ENCODE data around the gene FADD. TPM values are rescaled to one million over a fixed set of nuclear protein-coding genes. Genes with fewer than 3 reads are reported as not detected.
A peak's percentile ranks its signal among the peaks of the same experiment; 100 is the strongest.

FADD gene
- total RNA-seq, 1 experiment from 2014 or later: 93.2 TPM

- in situ Hi-C loops (cut with HindIII; ENCODE audit: low pct_unique_long_range_greater_than_20kb, low sequenced_read_pairs): no loop called here
- DNase-seq (ENCODE audit: low read depth): no peak
These were observed 17.8 kb downstream of the FADD start for GRCh38 chr11:70220920-70221319.

- no peak for DNase-seq (ENCODE audit: low read depth)
- in situ Hi-C loops (cut with HindIII; ENCODE audit: low pct_unique_long_range_greater_than_20kb, low sequenced_read_pairs): no loop called here
These were observed 22.6 kb downstream of the FADD start for GRCh38 chr11:70225681-70226177.

- in situ Hi-C loops (cut with HindIII; ENCODE audit: low pct_unique_long_range_greater_than_20kb, low sequenced_read_pairs): no loop called here
- no peak for DNase-seq (ENCODE audit: low read depth)
These were observed 23.1 kb downstream of the FADD start for GRCh38 chr11:70226183-70226582.

GRCh38 chr11:70226967-70227366 is 23.9 kb downstream of the FADD start:
- in situ Hi-C loops (cut with HindIII; ENCODE audit: low pct_unique_long_range_greater_than_20kb, low sequenced_read_pairs): no loop called here
- DNase-seq (ENCODE audit: low read depth): no peak

GRCh38 chr11:70229737-70230136 is 26.6 kb downstream of the FADD start:
- in situ Hi-C loops (cut with HindIII; ENCODE audit: low pct_unique_long_range_greater_than_20kb, low sequenced_read_pairs): no loop called here
- no peak for DNase-seq (ENCODE audit: low read depth)

- DNase-seq (ENCODE audit: low read depth): no peak
- in situ Hi-C loops (cut with HindIII; ENCODE audit: low pct_unique_long_range_greater_than_20kb, low sequenced_read_pairs): no loop called here
These were observed 27.2 kb downstream of the FADD start for GRCh38 chr11:70230151-70230839.

- in situ Hi-C loops (cut with HindIII; ENCODE audit: low pct_unique_long_range_greater_than_20kb, low sequenced_read_pairs): no loop called here
- no peak for DNase-seq (ENCODE audit: low read depth)
These were observed 28.0 kb downstream of the FADD start for GRCh38 chr11:70230840-70231710.

- in situ Hi-C loops (cut with HindIII; ENCODE audit: low pct_unique_long_range_greater_than_20kb, low sequenced_read_pairs): no loop called here
- DNase-seq (ENCODE audit: low read depth): no peak
These were observed 29.9 kb downstream of the FADD start for GRCh38 chr11:70233034-70233433.

GRCh38 chr11:70233511-70233934 is 30.4 kb downstream of the FADD start:
- in situ Hi-C loops (cut with HindIII; ENCODE audit: low pct_unique_long_range_greater_than_20kb, low sequenced_read_pairs): no loop called here
- peak; percentile 90 for DNase-seq (ENCODE audit: low read depth)

- in situ Hi-C loops (cut with HindIII; ENCODE audit: low pct_unique_long_range_greater_than_20kb, low sequenced_read_pairs): no loop called here
These were observed 30.9 kb downstream of the FADD start for GRCh38 chr11:70233962-70234361.

GRCh38 chr11:70240337-70240736 is 37.2 kb downstream of the FADD start:
- in situ Hi-C loops (cut with HindIII; ENCODE audit: low pct_unique_long_range_greater_than_20kb, low sequenced_read_pairs): no loop called here
- DNase-seq (ENCODE audit: low read depth): no peak

More at GRCh38 chr11:70233962-70234361, 30.9 kb downstream of the FADD start:
- DNase-seq (ENCODE audit: low read depth): no peak

GRCh38 chr11:70241709-70242108 is 38.6 kb downstream of the FADD start:
- in situ Hi-C loops (cut with HindIII; ENCODE audit: low pct_unique_long_range_greater_than_20kb, low sequenced_read_pairs): no loop called here
- no peak for DNase-seq (ENCODE audit: low read depth)

- in situ Hi-C loops (cut with HindIII; ENCODE audit: low pct_unique_long_range_greater_than_20kb, low sequenced_read_pairs): no loop called here
- DNase-seq (ENCODE audit: low read depth): no peak
These were observed 39.8 kb downstream of the FADD start for GRCh38 chr11:70242885-70243284.

- in situ Hi-C loops (cut with HindIII; ENCODE audit: low pct_unique_long_range_greater_than_20kb, low sequenced_read_pairs): no loop called here
- DNase-seq (ENCODE audit: low read depth): peak; percentile 28
These were observed 41.0 kb downstream of the FADD start for GRCh38 chr11:70243912-70244652.

GRCh38 chr11:70244698-70245097 is 41.6 kb downstream of the FADD start:
- in situ Hi-C loops (cut with HindIII; ENCODE audit: low pct_unique_long_range_greater_than_20kb, low sequenced_read_pairs): no loop called here
- DNase-seq (ENCODE audit: low read depth): peak; percentile 82

GRCh38 chr11:70246196-70246595 is 43.1 kb downstream of the FADD start:
- DNase-seq (ENCODE audit: low read depth): peak; percentile 34
- in situ Hi-C loops (cut with HindIII; ENCODE audit: low pct_unique_long_range_greater_than_20kb, low sequenced_read_pairs): no loop called here

GRCh38 chr11:70247042-70247709 is 44.1 kb downstream of the FADD start:
- DNase-seq (ENCODE audit: low read depth): no peak
- in situ Hi-C loops (cut with HindIII; ENCODE audit: low pct_unique_long_range_greater_than_20kb, low sequenced_read_pairs): no loop called here

- in situ Hi-C loops (cut with HindIII; ENCODE audit: low pct_unique_long_range_greater_than_20kb, low sequenced_read_pairs): no loop called here
- DNase-seq (ENCODE audit: low read depth): peak; percentile 47
These were observed 44.6 kb downstream of the FADD start for GRCh38 chr11:70247710-70248072.

Measured in Caki2 (cell line).